Panc1 (cell line): ENCODE data around the gene SLC38A1.

Source experiments
- POLR2AphosphoS5 ChIP-seq: IDR thresholded peaks from 2 replicates; pipeline ENCODE4 v1.6.1; 2012; ENCODE audit warnings: mild to moderate bottlenecking, low read depth, low read length, moderate library complexity
- TCF7L2 ChIP-seq: IDR thresholded peaks from 2 replicates; pipeline ENCODE4 v1.6.1; 2011; ENCODE audit warnings: mild to moderate bottlenecking, low read depth, low read length, inconsistent platforms
- TF ChIP-seq, protein P1 (sequence below): fragments of 450-650 bp; IDR thresholded peaks from 2 replicates; pipeline ENCODE4 v1.5.1; 2017; ENCODE audit warnings: mild to moderate bottlenecking
- TF ChIP-seq, protein P2 (sequence below), 2 experiments: IDR thresholded peaks; 2 replicates each; pipeline ENCODE4 v1.6.1; 2011 to 2012; ENCODE audit warnings: low read depth in 2 of 2, control low read depth in 1 of 2, low read length in 1 of 2, mild to moderate bottlenecking in 1 of 2, moderate library complexity in 1 of 2; ENCODE audit not compliant: insufficient read depth in 1 of 2

DNA sequence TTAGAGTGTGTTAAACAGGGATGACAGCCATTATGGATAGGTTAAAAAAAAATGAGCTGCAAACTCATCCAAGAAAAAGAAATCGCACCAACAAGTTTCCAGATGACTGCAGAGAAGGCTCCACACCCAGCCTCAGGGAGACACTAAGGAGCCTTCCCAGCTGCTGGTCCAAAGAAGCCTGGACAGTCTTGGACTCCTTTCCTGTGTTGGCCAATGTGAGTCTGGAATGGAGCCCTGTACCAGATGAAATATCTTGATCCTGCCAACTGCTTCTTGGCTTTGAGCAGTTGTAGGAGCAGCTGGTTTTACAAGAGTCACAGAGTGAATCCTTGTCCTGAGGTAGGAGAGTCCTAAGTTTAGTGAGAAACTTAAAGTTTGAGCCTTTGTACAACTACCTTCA, 44.5 kb downstream of the SLC38A1 start:
- TF ChIP-seq, protein P1, sequence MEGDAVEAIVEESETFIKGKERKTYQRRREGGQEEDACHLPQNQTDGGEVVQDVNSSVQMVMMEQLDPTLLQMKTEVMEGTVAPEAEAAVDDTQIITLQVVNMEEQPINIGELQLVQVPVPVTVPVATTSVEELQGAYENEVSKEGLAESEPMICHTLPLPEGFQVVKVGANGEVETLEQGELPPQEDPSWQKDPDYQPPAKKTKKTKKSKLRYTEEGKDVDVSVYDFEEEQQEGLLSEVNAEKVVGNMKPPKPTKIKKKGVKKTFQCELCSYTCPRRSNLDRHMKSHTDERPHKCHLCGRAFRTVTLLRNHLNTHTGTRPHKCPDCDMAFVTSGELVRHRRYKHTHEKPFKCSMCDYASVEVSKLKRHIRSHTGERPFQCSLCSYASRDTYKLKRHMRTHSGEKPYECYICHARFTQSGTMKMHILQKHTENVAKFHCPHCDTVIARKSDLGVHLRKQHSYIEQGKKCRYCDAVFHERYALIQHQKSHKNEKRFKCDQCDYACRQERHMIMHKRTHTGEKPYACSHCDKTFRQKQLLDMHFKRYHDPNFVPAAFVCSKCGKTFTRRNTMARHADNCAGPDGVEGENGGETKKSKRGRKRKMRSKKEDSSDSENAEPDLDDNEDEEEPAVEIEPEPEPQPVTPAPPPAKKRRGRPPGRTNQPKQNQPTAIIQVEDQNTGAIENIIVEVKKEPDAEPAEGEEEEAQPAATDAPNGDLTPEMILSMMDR: no peak
- TF ChIP-seq, protein P2, sequence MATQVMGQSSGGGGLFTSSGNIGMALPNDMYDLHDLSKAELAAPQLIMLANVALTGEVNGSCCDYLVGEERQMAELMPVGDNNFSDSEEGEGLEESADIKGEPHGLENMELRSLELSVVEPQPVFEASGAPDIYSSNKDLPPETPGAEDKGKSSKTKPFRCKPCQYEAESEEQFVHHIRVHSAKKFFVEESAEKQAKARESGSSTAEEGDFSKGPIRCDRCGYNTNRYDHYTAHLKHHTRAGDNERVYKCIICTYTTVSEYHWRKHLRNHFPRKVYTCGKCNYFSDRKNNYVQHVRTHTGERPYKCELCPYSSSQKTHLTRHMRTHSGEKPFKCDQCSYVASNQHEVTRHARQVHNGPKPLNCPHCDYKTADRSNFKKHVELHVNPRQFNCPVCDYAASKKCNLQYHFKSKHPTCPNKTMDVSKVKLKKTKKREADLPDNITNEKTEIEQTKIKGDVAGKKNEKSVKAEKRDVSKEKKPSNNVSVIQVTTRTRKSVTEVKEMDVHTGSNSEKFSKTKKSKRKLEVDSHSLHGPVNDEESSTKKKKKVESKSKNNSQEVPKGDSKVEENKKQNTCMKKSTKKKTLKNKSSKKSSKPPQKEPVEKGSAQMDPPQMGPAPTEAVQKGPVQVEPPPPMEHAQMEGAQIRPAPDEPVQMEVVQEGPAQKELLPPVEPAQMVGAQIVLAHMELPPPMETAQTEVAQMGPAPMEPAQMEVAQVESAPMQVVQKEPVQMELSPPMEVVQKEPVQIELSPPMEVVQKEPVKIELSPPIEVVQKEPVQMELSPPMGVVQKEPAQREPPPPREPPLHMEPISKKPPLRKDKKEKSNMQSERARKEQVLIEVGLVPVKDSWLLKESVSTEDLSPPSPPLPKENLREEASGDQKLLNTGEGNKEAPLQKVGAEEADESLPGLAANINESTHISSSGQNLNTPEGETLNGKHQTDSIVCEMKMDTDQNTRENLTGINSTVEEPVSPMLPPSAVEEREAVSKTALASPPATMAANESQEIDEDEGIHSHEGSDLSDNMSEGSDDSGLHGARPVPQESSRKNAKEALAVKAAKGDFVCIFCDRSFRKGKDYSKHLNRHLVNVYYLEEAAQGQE (IDR thresholded peaks at IDR 0.05; ENCODE audit: insufficient read depth in 1 of 2, low read depth in 2 of 2, low read length in 1 of 2): no peak
- TF ChIP-seq POLR2AphosphoS5: no peak
- TF ChIP-seq TCF7L2: no peak
